ENCODE data around the gene EPB41L3.
"Not testable (repeated sequence)": the region's sequence is repeated elsewhere in the genome, so short reads cannot be mapped to it uniquely, and the experiment has no call there.

Gene EPB41L3

GRCh38 chr18:5532066-5532465, 11.7 kb downstream of the EPB41L3 start:
- DNase-seq (ENCODE audit: low spot score), result no peak

- DNase-seq (ENCODE audit: low spot score), result no peak
These were observed 13.1 kb downstream of the EPB41L3 start for GRCh38 chr18:5530629-5531178.

- DNase-seq (ENCODE audit: low spot score), result no peak
These were observed 14.3 kb downstream of the EPB41L3 start for GRCh38 chr18:5529471-5529870.

GRCh38 chr18:5527603-5528002, 16.2 kb downstream of the EPB41L3 start:
- DNase-seq (ENCODE audit: low spot score), result no peak

GRCh38 chr18:5524660-5525059, 19.1 kb downstream of the EPB41L3 start:
- DNase-seq (ENCODE audit: low spot score), result peak; percentile 37

- DNase-seq (ENCODE audit: low spot score), result no peak
These were observed 22.8 kb downstream of the EPB41L3 start for GRCh38 chr18:5521000-5521399.

GRCh38 chr18:5520464-5520863, 23.3 kb downstream of the EPB41L3 start:
- no peak for DNase-seq (ENCODE audit: low spot score)

- no peak for DNase-seq (ENCODE audit: low spot score)
These were observed 24.1 kb downstream of the EPB41L3 start for GRCh38 chr18:5519448-5520298.

- peak; percentile 55 for DNase-seq (ENCODE audit: low spot score)
These were observed 24.9 kb downstream of the EPB41L3 start for GRCh38 chr18:5518899-5519371.

- DNase-seq (ENCODE audit: low spot score), result no peak
These were observed 25.5 kb downstream of the EPB41L3 start for GRCh38 chr18:5518179-5518770.

- DNase-seq (ENCODE audit: low spot score), result no peak
These were observed 27.0 kb downstream of the EPB41L3 start for GRCh38 chr18:5516841-5517240.

- no peak for DNase-seq (ENCODE audit: low spot score)
These were observed 28.6 kb downstream of the EPB41L3 start for GRCh38 chr18:5515011-5515784.

- DNase-seq (ENCODE audit: low spot score), result no peak
These were observed 29.9 kb downstream of the EPB41L3 start for GRCh38 chr18:5513947-5514346.

- no peak for DNase-seq (ENCODE audit: low spot score)
These were observed 31.6 kb downstream of the EPB41L3 start for GRCh38 chr18:5512176-5512575.

GRCh38 chr18:5511541-5511940, 32.3 kb downstream of the EPB41L3 start:
- DNase-seq (ENCODE audit: low spot score), result not testable (repeated sequence)

- DNase-seq (ENCODE audit: low spot score), result peak; percentile 25
These were observed 33.5 kb downstream of the EPB41L3 start for GRCh38 chr18:5510135-5510846.

- no peak for DNase-seq (ENCODE audit: low spot score)
These were observed 35.0 kb downstream of the EPB41L3 start for GRCh38 chr18:5508821-5509220.

- DNase-seq (ENCODE audit: low spot score), result no peak
These were observed 36.0 kb downstream of the EPB41L3 start for GRCh38 chr18:5507756-5508155.

GRCh38 chr18:5506174-5506573, 37.6 kb downstream of the EPB41L3 start:
- no peak for DNase-seq (ENCODE audit: low spot score)

- no peak for DNase-seq (ENCODE audit: low spot score)
These were observed 40.1 kb downstream of the EPB41L3 start for GRCh38 chr18:5503740-5504139.

Data from SK-N-DZ (cell line).